Measurements from ENCODE around the gene LSAMP.
"Not testable (repeated sequence)": the region's sequence is repeated elsewhere in the genome, so short reads cannot be mapped to it uniquely, and the experiment has no call there.

Gene LSAMP

DNA sequence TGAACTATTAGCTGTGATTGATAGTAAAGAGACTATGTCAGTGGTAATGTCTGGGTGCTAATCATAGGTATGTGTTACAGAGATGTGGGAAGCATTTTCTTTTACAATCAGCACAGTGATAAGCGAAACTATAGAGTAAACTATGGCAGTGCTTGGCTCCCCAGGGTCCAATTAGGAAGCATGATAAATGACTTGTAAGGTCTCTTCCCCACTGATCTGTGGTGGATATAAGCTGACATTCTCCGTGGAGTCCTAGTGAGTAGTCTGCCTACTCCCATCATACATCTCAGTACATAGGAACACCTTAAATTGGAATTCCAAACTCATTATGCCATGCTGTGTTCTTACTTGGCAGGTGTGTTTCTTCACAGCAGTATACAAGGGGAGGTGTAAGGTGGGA lies 617.8 kb downstream of the LSAMP start:
- no peak for DNase-seq

DNA sequence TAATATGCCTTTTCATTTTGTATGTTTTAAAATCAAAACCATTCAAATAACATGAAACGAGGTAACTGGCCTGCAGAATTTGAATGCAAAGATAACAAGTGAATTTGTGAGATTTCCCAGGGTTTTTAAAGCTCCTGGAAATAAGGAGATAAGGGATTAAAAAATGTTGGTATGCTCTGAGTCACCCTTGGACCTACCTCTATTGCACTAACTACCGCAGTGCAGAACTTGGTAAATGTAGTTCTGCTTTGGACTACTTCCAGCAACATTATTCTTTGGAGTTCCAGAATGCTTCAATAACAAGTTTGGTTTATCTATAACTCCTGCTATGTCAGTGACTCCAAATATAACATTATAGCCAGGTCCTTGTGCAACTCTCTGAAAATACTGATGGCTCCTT lies 620.2 kb downstream of the LSAMP start:
- no peak for DNase-seq

DNA sequence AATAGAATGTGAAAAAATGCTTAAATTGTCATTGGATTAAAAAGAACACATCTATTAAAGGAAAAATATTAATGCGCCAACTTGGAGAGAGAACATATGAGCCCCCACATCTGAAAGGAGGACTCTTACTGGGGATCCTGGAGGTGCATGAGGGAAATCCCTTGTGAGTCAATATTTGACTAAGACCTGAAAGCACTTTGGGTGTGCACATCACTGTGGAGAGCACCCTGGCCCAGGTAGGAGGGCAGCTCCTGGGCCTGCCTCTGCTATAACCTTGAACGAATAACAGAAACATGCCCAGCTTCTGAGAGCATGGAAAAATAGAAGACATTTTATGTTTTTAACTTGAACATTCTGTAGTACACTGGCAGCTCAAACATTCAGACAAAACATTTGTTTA lies 622.2 kb downstream of the LSAMP start:
- DNase-seq: no peak

DNA sequence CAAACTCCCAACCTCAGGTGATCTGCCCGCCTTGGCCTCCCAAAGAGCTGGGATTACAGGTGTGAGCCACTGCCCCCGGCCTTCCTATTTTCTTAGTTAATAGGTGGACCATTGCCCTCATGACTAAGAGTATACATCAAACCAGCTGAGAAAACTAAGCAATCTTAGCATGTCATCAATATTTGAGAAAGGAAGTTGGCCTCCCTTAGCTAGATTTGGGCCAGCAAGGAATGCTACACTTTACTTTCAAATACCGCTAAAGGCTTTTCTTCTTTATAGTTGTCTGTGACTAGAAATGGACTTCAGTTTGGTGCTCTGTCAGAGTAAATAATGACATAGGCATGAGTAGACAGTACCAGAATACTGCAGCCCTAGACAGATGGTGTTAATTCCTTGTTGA lies 622.7 kb downstream of the LSAMP start:
- no peak for DNase-seq

- DNase-seq: peak; percentile 46
These were observed 625.4 kb downstream of the LSAMP start for GRCh38 chr3:115819785-115820384.

- peak; percentile 65 for DNase-seq
These were observed 630.4 kb downstream of the LSAMP start for GRCh38 chr3:115814778-115815380.

GRCh38 chr3:115814006-115814405 lies 631.3 kb downstream of the LSAMP start:
- DNase-seq: no peak

DNA sequence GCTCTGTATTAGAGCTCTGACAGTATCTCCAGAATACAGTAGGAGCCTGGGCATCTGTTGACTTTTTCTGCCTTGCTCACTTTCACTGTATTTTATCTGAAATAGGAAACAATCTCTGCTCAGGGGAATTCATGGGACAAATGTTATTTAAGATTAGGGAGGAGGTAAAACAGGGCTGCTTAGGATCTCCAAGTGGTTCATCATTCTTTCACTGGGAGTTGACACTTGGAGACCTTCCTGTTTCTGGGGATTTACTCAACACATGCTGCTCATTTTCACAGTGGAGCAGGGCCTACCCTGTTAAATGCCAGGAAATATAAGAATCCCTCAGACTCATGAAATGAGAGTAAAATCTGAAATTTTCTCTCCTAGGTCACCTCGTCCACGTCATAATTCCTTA lies 636.5 kb downstream of the LSAMP start:
- DNase-seq: no peak

DNA sequence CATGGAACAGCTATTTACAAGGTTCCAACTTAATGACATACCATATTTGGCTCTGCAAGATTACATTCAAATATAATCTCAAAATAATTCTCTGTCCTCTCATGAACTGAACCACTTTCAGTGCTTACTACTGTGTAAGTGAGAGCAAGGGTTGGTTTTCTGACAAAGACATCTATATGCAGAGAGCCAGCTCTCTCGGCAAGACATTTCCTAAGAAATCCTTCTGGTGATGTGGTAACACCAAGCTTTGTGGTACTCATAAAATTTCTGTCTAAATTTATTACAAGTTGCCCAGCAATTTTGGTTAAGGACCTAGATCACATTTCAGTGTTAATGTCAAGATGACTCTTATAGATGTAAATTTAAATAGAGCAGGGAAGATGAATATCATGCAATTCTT lies 637.0 kb downstream of the LSAMP start:
- DNase-seq: no peak

DNA sequence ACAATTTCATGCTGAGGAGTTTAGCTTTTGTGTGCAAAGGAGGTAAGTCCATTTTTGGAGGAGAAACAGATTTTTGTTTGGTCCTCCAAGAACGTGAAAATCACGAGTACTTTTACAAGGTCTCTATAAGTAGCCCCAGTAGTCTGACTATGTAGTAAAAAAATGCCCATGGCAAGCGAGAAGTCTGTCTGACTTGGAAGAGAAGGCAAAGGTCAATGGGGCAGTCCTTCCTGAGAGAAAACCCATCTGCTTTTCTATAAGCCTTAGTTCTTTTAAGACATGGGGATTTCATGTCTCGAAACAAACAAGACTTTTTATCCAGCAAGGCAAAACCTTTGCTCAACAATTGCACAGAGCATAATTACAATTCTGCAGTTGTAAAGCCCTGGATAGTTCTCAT lies 638.8 kb downstream of the LSAMP start:
- DNase-seq: no peak

DNA sequence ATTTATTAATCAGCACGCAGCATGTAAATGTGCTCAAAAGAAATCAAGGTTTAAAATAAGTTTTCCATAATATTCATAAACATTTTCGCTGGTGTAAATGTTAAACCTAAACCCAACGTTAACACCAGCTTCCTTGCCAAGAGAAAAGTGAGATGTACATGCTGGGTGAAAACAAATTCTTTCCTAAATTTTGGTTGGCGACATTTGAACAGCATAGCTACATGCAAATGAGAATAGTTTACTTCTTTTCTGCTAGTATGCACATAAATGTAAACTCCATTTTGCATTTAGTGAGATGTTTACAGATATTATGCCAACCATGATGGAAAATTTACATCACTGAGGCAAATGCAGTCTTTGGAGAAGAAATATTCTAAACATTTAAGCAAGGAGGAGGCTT lies 639.8 kb downstream of the LSAMP start:
- DNase-seq: no peak

- no peak for DNase-seq
These were observed 640.6 kb downstream of the LSAMP start for GRCh38 chr3:115804713-115805119.

DNA sequence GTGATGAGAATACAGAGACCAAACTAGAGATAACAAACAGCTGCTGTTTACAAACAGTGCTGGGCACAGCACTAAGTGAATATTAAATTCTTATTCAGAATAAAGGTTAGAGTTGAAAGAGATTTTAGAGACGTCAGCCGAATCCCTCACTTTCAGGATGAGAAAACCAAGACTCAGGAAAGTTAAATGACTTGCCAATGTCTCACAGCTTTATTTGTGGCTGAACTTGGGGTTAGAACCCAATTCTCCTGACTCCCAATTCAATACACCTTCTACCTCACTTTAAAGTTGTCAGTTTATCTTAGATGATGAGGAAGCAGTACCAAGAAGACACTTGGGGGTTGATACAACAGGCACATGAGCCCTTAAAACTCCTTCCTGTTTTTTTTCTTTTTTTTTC lies 641.1 kb downstream of the LSAMP start:
- no peak for DNase-seq

DNA sequence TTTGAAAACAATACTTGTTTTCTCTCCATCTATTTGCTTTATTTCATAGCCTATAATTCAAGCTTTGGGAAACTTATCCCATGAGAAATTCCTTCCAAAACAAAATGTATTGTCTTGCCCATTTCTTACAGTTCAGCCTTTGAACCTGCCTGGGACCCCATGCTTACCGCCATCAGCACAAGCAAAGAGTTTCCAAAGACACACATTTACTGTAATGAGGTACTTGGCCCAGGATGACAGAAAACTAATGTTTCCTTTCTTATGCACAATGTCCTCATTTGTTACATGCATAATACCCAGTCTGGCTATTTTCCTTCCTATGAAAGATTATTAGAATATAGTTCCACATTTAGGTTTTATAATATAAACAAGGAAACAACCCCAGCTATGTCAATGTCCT lies 641.6 kb downstream of the LSAMP start:
- DNase-seq: no peak

DNA sequence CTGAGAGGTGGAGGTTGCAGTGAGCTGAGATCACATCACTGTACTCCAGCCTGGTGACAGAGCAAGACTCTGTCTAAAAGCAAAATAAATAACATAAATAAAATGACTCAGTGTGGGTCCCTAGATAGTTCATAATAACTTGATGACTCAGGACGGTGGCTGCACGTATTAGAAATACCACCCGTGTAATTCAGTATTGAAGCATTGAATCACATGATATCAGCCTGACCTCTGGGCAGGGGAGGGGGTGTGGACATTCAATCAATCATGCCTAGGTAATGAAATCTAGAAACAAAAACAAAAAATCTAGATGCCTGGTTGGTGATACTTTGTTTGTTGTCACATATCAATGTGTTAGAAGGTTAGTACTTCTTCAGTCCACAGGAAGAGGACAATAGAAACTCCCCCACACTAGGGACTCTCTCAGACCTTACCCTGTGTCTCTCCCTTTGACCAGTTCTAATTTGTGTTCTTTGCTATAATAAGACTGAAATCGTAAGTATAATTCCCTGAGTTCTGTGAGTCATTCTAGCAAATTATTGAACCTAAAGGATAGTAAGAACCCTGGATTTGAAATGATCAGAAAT lies 644.7 kb downstream of the LSAMP start:
- DNase-seq: no peak

DNA sequence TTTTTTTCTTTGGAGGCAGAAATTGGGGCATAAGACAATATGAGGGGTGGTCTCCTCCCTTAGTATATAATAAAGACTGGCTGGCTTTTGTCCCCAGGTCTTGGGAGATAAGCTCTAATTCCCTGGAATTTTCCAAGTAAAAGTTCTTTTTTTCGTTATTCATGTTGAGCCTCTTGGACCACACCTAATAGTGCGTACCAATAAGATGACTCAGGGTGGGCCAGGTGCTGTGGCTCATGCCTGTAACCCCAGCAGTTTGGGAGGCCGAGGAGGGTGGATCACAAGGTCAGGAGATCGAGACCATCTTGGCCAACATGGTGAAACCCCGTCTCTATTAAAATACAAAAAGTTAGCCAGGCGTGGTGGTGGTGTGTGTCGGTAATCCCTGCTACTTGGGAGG lies 645.2 kb downstream of the LSAMP start:
- DNase-seq: not testable (repeated sequence)

GRCh38 chr3:115792206-115792955 lies 652.9 kb downstream of the LSAMP start:
- no peak for DNase-seq

GRCh38 chr3:115791271-115792153 lies 653.8 kb downstream of the LSAMP start:
- not testable (repeated sequence) for DNase-seq

DNA sequence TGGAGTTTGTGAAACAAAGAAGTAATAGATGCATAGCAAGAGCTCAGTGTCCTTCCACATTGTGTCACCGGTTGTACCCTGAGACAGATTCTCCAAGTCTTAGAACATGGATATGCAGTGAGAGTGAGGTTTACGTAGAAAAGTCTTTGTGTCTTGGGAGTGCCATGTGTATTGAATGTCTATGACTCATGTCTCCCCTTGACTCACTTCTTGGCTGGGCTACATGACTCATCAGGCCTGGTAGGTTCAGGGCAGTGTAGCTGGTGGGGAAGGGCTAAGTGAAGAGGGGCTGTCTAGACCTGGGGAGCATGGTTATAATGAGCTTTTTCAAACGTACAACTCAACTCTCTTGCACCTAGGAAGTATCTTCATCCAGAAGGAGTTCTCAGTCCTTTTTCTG lies 654.5 kb downstream of the LSAMP start:
- DNase-seq: no peak

- DNase-seq: no peak
These were observed 655.8 kb downstream of the LSAMP start for GRCh38 chr3:115789481-115789880.

DNA sequence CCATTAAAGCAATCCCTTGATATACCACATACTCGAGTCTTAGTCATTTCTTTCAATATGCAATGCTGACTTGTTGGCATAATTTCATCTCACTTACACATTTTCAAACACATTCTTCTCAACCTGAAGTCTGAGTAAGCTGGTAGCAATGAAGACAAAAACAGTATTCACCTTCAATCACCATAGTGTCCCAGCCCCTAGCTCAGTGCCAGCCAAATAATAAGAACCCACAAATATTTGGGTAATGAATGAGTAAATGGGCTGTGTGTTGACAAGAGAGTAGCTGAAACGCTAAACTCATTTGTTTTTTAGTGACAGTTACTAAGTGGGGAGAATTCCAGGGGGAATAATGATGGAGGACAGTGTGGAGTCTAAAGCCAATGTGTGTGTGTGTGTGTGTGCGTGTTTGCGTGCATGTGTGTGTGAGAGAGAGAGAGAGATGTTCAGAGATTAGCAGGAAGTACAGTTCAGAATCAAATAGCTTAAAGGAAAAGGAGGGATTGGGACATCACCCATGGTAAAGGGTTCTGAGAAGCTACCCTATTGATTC lies 656.3 kb downstream of the LSAMP start:
- no peak for DNase-seq

DNA sequence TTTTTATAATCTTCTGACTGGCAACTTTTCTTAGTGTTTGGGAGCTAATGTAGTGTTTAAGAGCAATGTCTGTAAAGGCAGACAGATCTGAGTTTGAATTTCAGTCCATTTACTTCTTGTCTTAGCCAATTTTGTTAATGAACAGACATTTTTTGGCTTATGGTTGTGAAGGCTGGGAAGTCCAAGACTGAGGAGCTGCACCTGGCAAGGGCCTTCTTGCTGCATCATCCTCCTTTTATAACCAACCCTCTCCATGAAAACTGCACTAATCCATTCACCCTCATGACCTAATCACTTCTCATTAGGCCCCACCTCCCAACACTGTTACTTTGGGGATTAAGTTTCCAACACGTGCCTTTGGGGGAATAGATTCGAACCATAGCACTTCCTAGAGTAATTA lies 657.5 kb downstream of the LSAMP start:
- DNase-seq: no peak

GRCh38 chr3:115785782-115786181 lies 659.5 kb downstream of the LSAMP start:
- DNase-seq: no peak
